GM18519 (cell line): ENCODE results near the gene STARD5.
"Not testable (repeated sequence)": the region's sequence is repeated elsewhere in the genome, so short reads cannot be mapped to it uniquely, and the experiment has no call there.

Experiments used
- ATAC-seq: cut with Tn5 transposase; IDR thresholded peaks from one replicate; pipeline ENCODE4 v1.9.1; 2021; ENCODE audit warnings: mild to moderate bottlenecking, moderate library complexity; ENCODE audit not compliant: unreplicated experiment, low FRiP score

STARD5 gene

GRCh38 chr15:81338170-81339007, 14.4 kb upstream of the STARD5 start:
- no peak for ATAC-seq

GRCh38 chr15:81337713-81338157, 13.8 kb upstream of the STARD5 start:
- no peak for ATAC-seq

- ATAC-seq, result no peak
These were observed 13.3 kb upstream of the STARD5 start for GRCh38 chr15:81337241-81337640.

- ATAC-seq, result no peak
These were observed 12.6 kb upstream of the STARD5 start for GRCh38 chr15:81336568-81336967.

- ATAC-seq, result no peak
These were observed 11.7 kb upstream of the STARD5 start for GRCh38 chr15:81335631-81336030.

- no peak for ATAC-seq
These were observed 11.0 kb upstream of the STARD5 start for GRCh38 chr15:81334768-81335435.

GRCh38 chr15:81333363-81333762, 9.4 kb upstream of the STARD5 start:
- no peak for ATAC-seq

GRCh38 chr15:81332326-81332725, 8.4 kb upstream of the STARD5 start:
- no peak for ATAC-seq

- no peak for ATAC-seq
These were observed 7.7 kb upstream of the STARD5 start for GRCh38 chr15:81331600-81331999.

GRCh38 chr15:81331141-81331540, 7.2 kb upstream of the STARD5 start:
- not testable (repeated sequence) for ATAC-seq

GRCh38 chr15:81330366-81331090, 6.6 kb upstream of the STARD5 start:
- ATAC-seq, result no peak

GRCh38 chr15:81329446-81329845, 5.5 kb upstream of the STARD5 start:
- ATAC-seq, result no peak

GRCh38 chr15:81327516-81327915, 3.6 kb upstream of the STARD5 start:
- ATAC-seq, result no peak

- ATAC-seq, result no peak
These were observed 2.7 kb upstream of the STARD5 start for GRCh38 chr15:81326466-81327212.

GRCh38 chr15:81323559-81323943, 390 bp downstream of the STARD5 start:
- ATAC-seq, result no peak

GRCh38 chr15:81322676-81323253, 1.2 kb downstream of the STARD5 start:
- no peak for ATAC-seq

- ATAC-seq, result no peak
These were observed 2.3 kb downstream of the STARD5 start for GRCh38 chr15:81321667-81322066.

- no peak for ATAC-seq
These were observed 6.3 kb downstream of the STARD5 start for GRCh38 chr15:81317642-81318017.

- ATAC-seq, result no peak
These were observed 7.7 kb downstream of the STARD5 start for GRCh38 chr15:81316267-81316666.

- ATAC-seq, result no peak
These were observed 8.3 kb downstream of the STARD5 start for GRCh38 chr15:81315452-81316175.
